GM19193 (cell line): ENCODE measurements around the gene PTPN13.

Source experiments
- POLR2A ChIP-seq: IDR thresholded peaks from 4 replicates; pipeline ENCODE4 v1.6.1; 2011; ENCODE audit not compliant: insufficient read depth, insufficient read length; ENCODE audit errors: extremely low read depth

PTPN13 gene

DNA sequence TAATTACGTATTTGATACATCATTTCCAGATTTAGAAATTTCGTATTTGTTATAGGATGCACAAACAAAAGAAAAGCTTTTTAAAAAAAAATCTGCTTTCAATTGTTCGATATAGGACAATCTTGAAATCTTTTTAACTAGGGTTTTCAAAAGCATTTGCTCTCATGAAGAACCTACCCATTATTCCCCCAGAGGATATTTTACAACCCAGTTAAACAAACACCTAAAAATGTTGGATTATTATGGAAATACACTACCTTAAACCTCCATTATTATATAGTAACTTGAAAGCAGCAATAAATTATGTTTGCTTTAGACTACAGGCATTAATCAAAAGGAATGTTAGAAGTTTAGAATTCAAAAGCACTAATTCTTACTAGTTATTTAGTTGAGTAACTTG is 110.5 kb downstream of the PTPN13 start:
- TF ChIP-seq POLR2A: no peak

DNA sequence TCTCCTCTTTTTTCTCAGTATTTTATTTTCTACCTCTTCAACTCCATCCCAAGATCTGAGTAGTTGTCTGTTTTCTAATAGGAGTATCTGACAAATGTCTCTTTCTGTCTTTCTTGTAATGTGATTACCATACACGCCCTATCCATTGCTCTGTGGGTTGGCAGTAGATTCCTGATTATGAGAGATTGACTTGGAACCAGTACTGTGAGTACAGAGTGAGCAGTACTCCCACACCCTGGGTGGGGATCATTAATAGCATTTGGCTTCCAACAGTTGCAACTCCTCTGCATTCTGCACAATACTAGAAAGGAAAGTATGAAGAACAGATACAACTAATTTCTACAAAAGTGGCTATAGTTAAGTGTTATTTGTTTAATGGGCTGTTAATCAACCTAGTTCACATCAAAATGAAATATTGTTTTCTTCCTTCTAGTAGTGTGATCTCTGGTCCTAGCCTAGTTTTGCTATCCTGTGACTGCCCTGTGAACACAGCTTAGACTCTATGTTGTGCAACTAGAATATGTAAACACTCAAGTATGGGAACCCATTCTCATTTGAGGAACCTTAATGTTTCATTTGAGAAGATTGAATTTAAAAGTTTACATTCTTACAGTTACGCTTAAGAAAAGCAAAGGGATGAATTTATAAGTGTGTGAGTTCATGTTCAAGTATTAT is 112.9 kb downstream of the PTPN13 start:
- TF ChIP-seq POLR2A: no peak

DNA sequence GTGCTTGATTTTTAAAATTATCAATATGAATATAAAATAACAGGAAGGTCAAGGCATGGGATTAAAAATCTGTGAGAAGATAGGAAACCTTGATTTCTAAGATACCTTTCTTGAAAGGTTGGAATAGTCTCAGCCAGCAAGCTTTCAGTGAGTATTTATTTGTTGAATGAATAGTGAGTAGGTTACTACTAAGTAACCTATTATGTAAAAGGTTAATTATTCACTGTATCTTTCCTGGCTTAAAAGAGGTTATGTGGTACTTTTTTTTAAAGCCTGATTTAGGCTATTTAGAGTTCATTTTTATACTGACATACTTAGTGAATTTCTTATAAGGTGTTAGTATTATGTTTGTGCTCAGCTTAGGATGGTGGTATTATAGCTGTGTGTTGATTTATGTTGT is 123.5 kb downstream of the PTPN13 start:
- no peak for TF ChIP-seq POLR2A

- no peak for TF ChIP-seq POLR2A
Measured at GRCh38 chr4:86718152-86718551, 124.0 kb downstream of the PTPN13 start.

DNA sequence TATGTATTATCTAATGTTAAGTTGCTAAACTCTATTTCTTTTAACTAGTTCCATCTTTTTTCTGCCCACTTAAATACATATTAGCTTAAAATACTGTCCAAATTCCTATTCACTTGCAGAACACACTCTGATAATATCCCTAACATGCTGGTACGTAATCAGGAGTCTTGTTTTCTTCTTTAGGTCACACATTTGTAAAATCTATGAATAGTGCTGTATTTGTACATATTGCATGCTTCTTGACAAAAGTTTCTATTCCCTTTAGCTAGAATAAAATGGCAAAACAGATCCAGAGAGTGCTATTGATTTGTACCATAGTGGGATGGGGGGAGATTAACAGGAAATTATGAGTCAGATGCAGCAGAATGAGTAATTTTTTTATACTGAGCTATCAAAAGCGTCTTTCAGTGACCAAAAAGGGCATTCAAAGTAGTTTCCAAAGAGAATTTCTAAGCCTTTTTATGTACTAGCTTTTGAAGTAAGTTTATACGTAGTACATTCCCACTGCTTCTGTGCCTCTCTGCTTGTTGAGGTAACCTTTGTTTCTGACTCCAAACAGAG is 126.5 kb downstream of the PTPN13 start:
- no peak for TF ChIP-seq POLR2A

- no peak for TF ChIP-seq POLR2A
Measured at GRCh38 chr4:86721412-86721811, 127.3 kb downstream of the PTPN13 start.

DNA sequence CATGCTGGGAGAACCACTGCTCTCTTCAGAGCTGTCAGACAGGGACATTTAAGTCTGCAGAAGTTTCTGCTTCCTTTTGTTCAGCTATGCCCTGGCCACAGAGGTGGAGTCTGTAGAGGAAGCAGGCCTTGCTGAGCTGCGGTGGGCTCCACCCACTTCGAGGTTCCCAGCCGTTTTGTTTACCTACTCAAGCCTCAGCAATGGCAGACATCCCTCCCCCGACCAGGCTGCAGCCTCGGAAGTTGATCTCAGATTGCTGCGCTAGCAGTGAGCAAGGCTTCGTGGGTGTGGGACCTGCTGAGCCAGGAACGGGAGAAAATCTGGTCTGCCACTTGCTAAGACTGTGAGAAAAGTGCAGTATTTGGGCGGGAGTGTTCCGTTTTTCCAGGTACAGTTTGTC is 136.2 kb downstream of the PTPN13 start:
- no peak for TF ChIP-seq POLR2A

- no peak for TF ChIP-seq POLR2A
Measured at GRCh38 chr4:86737244-86737643, 143.1 kb downstream of the PTPN13 start.

DNA sequence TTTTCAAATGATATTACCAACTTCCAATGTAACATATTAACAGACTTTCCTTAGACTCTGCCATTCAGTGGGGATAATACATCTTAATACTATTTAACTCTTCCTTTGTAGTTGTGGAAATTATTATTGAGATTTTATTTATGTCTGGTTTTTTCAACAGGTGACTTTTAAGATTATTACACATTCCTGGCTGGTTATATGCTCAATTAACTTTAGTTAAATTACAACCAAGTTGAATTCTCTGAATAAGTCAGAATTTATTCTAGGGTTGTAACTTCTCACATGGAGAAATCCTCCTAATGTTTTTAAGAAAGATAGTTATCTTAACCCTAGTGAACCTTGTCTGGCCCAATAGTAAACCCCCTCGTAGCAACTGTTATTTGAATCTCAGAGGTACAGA is 147.7 kb downstream of the PTPN13 start:
- no peak for TF ChIP-seq POLR2A

DNA sequence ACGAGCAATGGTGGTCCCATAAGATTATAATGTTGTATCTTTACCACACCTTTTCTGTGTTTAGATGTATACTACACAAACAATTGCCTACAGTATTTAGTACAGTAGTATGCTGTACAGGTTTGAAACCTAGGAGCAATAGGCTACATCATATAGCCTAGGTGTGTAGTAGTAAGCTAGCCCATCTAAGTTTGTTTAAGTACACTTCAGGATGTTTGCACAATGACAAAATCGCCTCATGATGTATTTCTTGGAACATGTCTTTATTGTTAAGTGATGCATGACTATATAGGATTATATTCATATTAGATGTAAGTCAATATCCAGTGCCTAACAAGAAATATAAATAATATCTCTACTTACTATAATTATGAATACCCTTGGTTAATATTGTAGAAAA is 150.5 kb downstream of the PTPN13 start:
- no peak for TF ChIP-seq POLR2A

DNA sequence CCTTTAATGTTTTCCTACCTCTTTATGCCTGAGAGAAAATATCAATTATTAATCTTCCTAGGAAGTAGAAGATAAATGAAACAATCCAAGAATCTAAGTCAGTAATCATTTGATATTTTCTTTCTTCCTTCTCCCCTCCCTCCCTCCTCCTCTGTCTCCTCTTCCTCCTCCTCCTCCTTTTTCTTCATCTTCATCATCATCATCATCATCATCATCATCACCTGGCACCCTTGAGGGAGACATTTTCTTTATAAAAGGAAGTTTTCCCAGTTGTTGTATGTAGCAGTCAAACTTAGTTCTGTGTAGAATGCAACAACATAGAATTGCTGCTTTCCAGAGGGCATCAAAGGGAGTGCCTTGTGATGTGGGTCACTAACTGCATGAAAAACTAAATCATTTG is 155.0 kb downstream of the PTPN13 start:
- TF ChIP-seq POLR2A: no peak

GRCh38 chr4:86755388-86755787 is 161.3 kb downstream of the PTPN13 start:
- no peak for TF ChIP-seq POLR2A

DNA sequence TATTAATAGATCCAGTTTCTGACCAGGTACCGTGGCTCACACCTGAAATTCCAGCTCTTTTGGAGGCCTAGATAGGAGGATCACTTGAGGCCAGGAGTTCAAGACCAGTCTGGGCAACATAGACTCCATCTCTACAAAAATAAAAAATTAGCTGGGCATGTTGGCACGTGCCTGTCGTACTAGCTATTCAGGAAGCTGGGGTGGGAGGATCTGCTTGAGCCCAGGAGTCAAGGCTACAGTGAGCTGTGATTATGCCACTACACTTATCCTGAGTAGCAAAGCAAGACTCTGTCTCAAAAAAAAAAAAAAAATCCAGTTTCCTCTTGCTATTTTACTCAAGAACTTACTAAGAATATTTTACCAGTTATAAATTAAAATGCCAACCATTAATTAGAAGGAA is 163.4 kb downstream of the PTPN13 start:
- no peak for TF ChIP-seq POLR2A

- TF ChIP-seq POLR2A: no peak
Measured at GRCh38 chr4:86759298-86759697, 165.2 kb downstream of the PTPN13 start.

DNA sequence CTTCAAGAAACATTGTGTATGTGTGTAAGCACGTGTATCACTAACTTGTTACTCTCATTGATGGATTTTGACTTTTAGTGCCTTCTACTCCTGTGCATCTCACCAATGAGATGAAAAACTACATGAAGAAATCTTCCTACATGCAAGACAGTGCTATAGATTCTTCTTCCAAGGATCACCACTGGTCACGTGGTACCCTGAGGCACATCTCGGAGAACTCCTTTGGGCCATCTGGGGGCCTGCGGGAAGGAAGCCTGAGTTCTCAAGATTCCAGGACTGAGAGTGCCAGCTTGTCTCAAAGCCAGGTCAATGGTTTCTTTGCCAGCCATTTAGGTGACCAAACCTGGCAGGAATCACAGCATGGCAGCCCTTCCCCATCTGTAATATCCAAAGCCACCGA is 168.5 kb downstream of the PTPN13 start:
- TF ChIP-seq POLR2A: no peak

GRCh38 chr4:86769794-86770193 is 175.7 kb downstream of the PTPN13 start:
- no peak for TF ChIP-seq POLR2A

GRCh38 chr4:86771141-86771540 is 177.0 kb downstream of the PTPN13 start:
- no peak for TF ChIP-seq POLR2A
